HepG2 (cell line): ENCODE measurements around the gene MAPK6. TPM values are rescaled to one million over a fixed set of nuclear protein-coding genes. Genes with fewer than 3 reads are reported as not detected.

Source experiments
- AGO1 ChIP-seq: fragments of 200-400 bp; formaldehyde crosslinking; IDR thresholded peaks from 2 replicates; pipeline ENCODE4 v1.6.1; 2017; ENCODE audit warnings: mild to moderate bottlenecking, low read depth, low read length, moderate library complexity; ENCODE audit not compliant: poor library complexity, severe bottlenecking
- AHDC1 ChIP-seq: sonication (generic); formaldehyde crosslinking; IDR thresholded peaks from 2 replicates; pipeline ENCODE4 v1.5.1; 2020; ENCODE audit warnings: mild to moderate bottlenecking, missing genetic modification reagents, borderline replicate concordance
- ATM ChIP-seq: fragments of 450-650 bp; IDR thresholded peaks from 2 replicates; pipeline ENCODE4 v1.7.1; 2017; ENCODE audit warnings: mild to moderate bottlenecking, borderline replicate concordance
- CBX5 ChIP-seq: sonication (generic); formaldehyde crosslinking; IDR thresholded peaks from 2 replicates; pipeline ENCODE4 v1.4.0; 2020; ENCODE audit warnings: missing genetic modification reagents, borderline replicate concordance
- ELK4 ChIP-seq: sonication (generic); formaldehyde crosslinking; IDR thresholded peaks from 2 replicates; pipeline ENCODE4 v1.9.0; 2021; ENCODE audit warnings: missing genetic modification reagents, borderline replicate concordance
- GFI1 ChIP-seq: sonication (generic); formaldehyde crosslinking; IDR thresholded peaks from 2 replicates; pipeline ENCODE4 v1.5.0; 2020; ENCODE audit warnings: missing genetic modification reagents, mild to moderate bottlenecking, borderline replicate concordance
- MBD4 ChIP-seq: IDR thresholded peaks from 2 replicates; pipeline ENCODE4 v1.6.1; 2012; ENCODE audit warnings: low read length, inconsistent platforms, borderline replicate concordance
- PREB ChIP-seq: sonication (generic); formaldehyde crosslinking; IDR thresholded peaks from 2 replicates; pipeline ENCODE4 v1.4.0; 2020; ENCODE audit warnings: missing genetic modification reagents
- ZKSCAN5 ChIP-seq: sonication (generic); formaldehyde crosslinking; IDR thresholded peaks from 2 replicates; pipeline ENCODE4 v1.5.1; 2020; ENCODE audit warnings: mild to moderate bottlenecking, missing genetic modification reagents
- ZNF382 ChIP-seq: sonication (generic); formaldehyde crosslinking; IDR thresholded peaks from 2 replicates; pipeline ENCODE4 v1.5.0; 2020; ENCODE audit warnings: missing genetic modification reagents, mild to moderate bottlenecking, borderline replicate concordance
- ZNF691 ChIP-seq: sonication (generic); formaldehyde crosslinking; IDR thresholded peaks from 2 replicates; pipeline ENCODE4 v1.4.0; 2020; ENCODE audit warnings: missing genetic modification reagents, low read depth, mild to moderate bottlenecking, borderline replicate concordance
- ZNF782 ChIP-seq: sonication (generic); formaldehyde crosslinking; IDR thresholded peaks from 2 replicates; pipeline ENCODE4 v1.4.0; 2020; ENCODE audit warnings: missing genetic modification reagents, mild to moderate bottlenecking, borderline replicate concordance
- ZNF841 ChIP-seq: sonication (generic); formaldehyde crosslinking; IDR thresholded peaks from 2 replicates; pipeline ENCODE4 v1.8.1; 2023; ENCODE audit warnings: missing genetic modification reagents, borderline replicate concordance
- ZSCAN12 ChIP-seq: sonication (generic); formaldehyde crosslinking; IDR thresholded peaks from 2 replicates; pipeline ENCODE4 v1.9.0; 2021; ENCODE audit warnings: mild to moderate bottlenecking, missing genetic modification reagents
- ZSCAN31 ChIP-seq: sonication (generic); formaldehyde crosslinking; IDR thresholded peaks from 2 replicates; pipeline ENCODE4 v1.5.0; 2020; ENCODE audit warnings: low read depth, mild to moderate bottlenecking, missing genetic modification reagents
- polyA plus RNA-seq, 8 experiments: library from polyadenylated mRNA; depleted of rRNA in 3 of 8; stranded (reverse) in 7 of 8; unstranded in 1 of 8; fragments of >200 nt; fragmentation: Illumina TruSeq in 4 of 8; extraction: Trizol in 4 of 8; gene quantifications; 2 replicates each; pipeline versions ENCODE4 v1.2.1 to v1.2.3, GENCODE V29; 2011 to 2016; ENCODE audit warnings: low read depth in 4 of 8, missing spikeins in 1 of 8, mixed read lengths in 1 of 8; ENCODE audit not compliant: insufficient read depth in 1 of 8
- total RNA-seq, 5 experiments: library from RNA; depleted of rRNA; stranded (reverse); fragments of >200 nt; fragmentation: Illumina TruSeq; extraction: Trizol; gene quantifications; 2 replicates each; pipeline ENCODE4 v1.2.3, GENCODE V29; 2016; ENCODE audit warnings: low read depth in 1 of 5
- TF ChIP-seq, protein P1 (sequence below): conservative IDR thresholded peaks from 2 replicates; pipeline ENCODE4 v1.6.1; 2018; ENCODE audit warnings: missing genetic modification reagents

MAPK6 gene
- total and polyA plus RNA-seq, 2 of the 13 experiments (the other 11 are each of a cell fraction or from before 2014, with no cell fraction given): 89.5 to 99.7 TPM

DNA sequence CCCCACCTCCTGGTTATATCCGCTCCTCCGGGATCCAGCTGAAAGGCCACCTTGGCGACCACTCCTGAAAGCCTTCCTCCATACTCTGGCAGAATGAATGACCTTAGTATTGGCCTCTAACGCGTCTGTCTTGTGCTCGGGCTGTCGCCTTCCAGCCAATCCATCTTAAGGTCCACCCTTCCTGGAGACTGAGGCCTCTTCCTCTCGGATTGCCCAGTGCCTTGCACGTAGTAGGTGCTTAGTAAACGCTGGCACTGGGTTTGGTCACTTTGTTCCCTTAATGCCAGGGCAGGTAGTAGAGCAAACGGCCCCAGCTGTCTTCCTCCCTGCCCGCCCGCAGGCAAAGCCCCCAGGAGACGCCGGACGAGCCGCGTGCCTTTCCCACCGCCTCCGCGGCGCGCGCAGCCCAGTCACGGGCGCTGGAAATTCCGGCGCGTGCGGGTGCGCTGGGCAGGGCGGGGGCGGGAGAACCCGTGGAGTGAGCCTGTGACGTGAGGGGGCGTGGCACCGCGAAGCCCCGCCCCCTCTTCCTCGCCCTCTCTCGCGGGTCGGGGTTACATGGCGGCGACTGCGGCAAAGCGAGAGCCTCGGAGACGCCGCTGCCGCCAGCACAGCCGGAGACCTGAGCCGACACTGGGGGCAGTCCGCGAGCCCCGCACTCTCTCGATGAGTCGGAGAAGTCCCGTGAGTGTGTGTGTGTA is at the start of gene MAPK6 (continued):
- TF ChIP-seq AHDC1 (CRISPR knock-in tag): peak; percentile 29; the same call in 1 of the 2 replicates
- no peak for TF ChIP-seq MBD4
- TF ChIP-seq CBX5 (CRISPR knock-in tag): no peak; the same call in 1 of the 2 replicates
- no peak for TF ChIP-seq PREB
- no peak; the same call in 1 of the 2 replicates for TF ChIP-seq GFI1 (CRISPR knock-in tag)
- no peak; the same call in 1 of the 2 replicates for TF ChIP-seq ZNF782
- 0 out of 2 replicates have a peak, but pooled peaks have one; percentile 23 for TF ChIP-seq ZSCAN31
- TF ChIP-seq ZSCAN12 (CRISPR knock-in tag): peak; percentile 54; the same call in 1 of the 2 replicates
- TF ChIP-seq ATM: no peak
- TF ChIP-seq ZKSCAN5 (CRISPR knock-in tag): no peak
- TF ChIP-seq AGO1: no peak
- TF ChIP-seq ZNF382: no peak
- TF ChIP-seq ELK4 (CRISPR knock-in tag): no peak
- TF ChIP-seq, protein P1, sequence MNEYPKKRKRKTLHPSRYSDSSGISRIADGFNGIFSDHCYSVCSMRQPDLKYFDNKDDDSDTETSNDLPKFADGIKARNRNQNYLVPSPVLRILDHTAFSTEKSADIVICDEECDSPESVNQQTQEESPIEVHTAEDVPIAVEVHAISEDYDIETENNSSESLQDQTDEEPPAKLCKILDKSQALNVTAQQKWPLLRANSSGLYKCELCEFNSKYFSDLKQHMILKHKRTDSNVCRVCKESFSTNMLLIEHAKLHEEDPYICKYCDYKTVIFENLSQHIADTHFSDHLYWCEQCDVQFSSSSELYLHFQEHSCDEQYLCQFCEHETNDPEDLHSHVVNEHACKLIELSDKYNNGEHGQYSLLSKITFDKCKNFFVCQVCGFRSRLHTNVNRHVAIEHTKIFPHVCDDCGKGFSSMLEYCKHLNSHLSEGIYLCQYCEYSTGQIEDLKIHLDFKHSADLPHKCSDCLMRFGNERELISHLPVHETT: peak; percentile 60
- TF ChIP-seq ZNF841 (CRISPR knock-in tag): peak; percentile 58; the same call in 1 of the 2 replicates
- no peak for TF ChIP-seq ZNF691 (CRISPR knock-in tag)
